Measurements from ENCODE around the gene CD160.
"Not testable (repeated sequence)": the region's sequence is repeated elsewhere in the genome, so short reads cannot be mapped to it uniquely, and the experiment has no call there.

The CD160 gene

DNA sequence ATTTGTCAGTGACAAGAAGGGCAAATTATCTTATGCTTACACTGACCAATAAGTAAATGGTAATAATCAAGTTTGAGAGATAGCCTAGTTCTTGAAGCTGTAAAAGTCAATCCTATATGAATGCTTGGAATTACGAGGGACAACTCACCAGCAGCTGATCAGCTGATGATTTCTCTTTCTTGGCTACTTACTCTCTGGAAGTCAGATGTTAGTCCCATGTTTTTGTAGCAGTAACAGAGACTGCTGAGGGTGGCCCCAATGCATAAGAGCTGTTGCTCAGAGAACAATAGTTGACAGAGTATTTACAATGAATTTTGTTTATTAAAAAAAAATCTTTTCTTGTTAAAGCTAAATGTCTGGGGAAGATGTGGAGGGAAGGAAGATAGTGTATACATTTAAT lies 39.3 kb downstream of the CD160 start:
- H3K36me3 Mint-ChIP-seq (ENCODE audit: low read depth), result peaks cover 90% of the 10 kb centered on the region
- peaks cover 19% of the 10 kb centered on the region for H3K9me3 Mint-ChIP-seq
- intact Hi-C loops (cut with micrococcal nuclease), result no loop called here
- H3K4me3 Mint-ChIP-seq, result no peak overlapping the region
- peaks cover 5% of the 10 kb centered on the region for H3K4me1 Mint-ChIP-seq (ENCODE audit: low read depth)
- H3K27ac Mint-ChIP-seq, result no peak overlapping the region
- no peaks in the 10 kb centered on the region for H3K27me3 Mint-ChIP-seq

DNA sequence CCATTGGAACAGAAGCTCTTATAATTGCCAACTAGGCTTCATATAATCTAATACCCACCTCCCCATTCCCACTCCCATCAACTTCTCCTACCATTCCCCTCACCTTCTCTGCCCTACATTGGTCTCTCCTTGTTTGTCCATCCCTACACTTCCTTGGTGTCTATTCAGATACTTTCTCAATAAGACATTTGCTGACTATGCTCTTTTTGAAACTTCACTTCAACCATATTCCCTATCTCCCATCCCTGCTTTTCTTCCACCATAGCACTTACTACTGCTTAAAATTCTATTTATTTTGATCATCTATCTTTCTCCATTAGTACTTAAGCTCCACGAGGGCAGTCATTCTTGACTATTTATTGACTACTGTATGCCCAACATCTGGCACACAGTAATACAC lies 40.4 kb downstream of the CD160 start:
- Mint-ChIP-seq H3K27ac (no peak overlapping the region), H3K4me3 (no peak overlapping the region), H3K27me3 (no peaks in the 10 kb centered on the region), H3K9me3 (peaks cover 19% of the 10 kb centered on the region), H3K4me1 (ENCODE audit: low read depth) (peaks cover 5% of the 10 kb centered on the region), H3K36me3 (ENCODE audit: low read depth) (peaks cover 95% of the 10 kb centered on the region)
- intact Hi-C loops (cut with micrococcal nuclease), result no loop called here

DNA sequence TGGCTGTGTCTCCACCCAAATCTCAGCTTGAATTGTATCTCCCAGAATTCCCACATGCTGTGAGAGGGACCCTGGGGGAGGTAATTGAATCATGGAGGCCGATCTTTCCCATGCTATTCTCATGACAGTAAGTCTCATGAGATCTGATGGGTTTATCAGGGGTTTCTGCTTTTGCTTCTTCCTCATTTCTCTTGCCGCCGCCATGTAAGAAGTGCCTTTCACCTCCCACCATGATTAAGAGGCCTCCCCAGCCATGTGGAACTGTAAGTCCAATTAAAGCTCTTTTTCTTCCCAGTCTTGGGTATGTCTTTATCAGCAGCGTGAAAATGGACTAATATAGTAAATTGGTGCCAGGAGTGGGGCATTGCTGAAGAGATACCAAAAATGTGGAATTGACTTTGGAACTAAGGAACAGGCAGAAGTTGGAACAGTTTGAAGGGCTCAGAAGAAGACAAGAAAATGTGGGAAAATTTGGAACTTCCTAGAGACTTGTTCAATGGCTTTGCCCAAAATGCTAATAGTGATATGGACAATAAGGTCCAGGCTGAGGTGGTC lies 41.2 kb downstream of the CD160 start:
- H3K4me3 Mint-ChIP-seq; intact Hi-C loops (cut with micrococcal nuclease); H3K27me3 Mint-ChIP-seq; H3K4me1 Mint-ChIP-seq (ENCODE audit: low read depth); H3K27ac Mint-ChIP-seq: not testable (repeated sequence)
- H3K9me3 Mint-ChIP-seq, result peaks cover 19% of the 10 kb centered on the region
- peaks cover 93% of the 10 kb centered on the region for H3K36me3 Mint-ChIP-seq (ENCODE audit: low read depth)

DNA sequence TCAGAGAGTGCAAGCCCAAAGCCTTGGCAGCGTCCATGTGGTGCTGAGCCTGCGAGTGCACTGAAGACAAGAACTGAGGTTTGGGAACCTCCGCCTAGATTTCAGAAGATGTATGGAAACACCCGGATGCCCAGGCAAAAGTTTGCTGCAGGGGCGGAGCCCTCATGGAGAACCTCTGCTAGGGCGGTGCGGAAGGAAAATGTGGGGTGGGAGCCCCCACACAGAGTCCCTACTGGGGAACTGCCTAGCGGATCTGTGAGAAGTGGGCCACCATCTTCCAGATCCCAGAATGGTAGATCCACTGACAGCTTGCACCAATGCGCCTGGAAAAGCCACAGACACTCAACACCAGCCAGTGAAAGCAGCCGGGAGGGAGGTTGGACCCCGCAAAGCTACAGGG lies 42.2 kb downstream of the CD160 start:
- H3K27me3 Mint-ChIP-seq; intact Hi-C loops (cut with micrococcal nuclease); H3K27ac Mint-ChIP-seq; H3K4me3 Mint-ChIP-seq; H3K4me1 Mint-ChIP-seq (ENCODE audit: low read depth): not testable (repeated sequence)
- peaks cover 19% of the 10 kb centered on the region for H3K9me3 Mint-ChIP-seq
- H3K36me3 Mint-ChIP-seq (ENCODE audit: low read depth), result peaks cover 88% of the 10 kb centered on the region

DNA sequence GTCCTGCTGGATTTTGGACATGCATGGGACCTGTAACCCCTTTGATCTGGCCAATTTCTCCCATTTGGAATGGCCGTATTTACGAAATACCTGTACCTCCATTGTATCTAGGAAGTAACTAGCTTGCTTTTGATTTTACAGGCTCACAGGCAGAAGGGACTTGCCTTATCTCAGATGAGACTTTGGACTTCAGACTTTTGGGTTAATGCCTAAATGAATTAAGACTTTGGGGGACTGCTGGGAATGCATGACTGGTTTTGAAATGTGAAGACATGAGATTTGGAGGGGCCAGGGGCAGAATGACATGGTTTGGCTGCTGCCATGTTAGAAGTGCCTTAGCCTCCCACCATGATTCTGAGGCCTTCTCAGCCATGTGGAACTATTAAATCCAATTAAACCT lies 42.7 kb downstream of the CD160 start:
- H3K4me3 Mint-ChIP-seq; H3K27ac Mint-ChIP-seq; intact Hi-C loops (cut with micrococcal nuclease); H3K4me1 Mint-ChIP-seq (ENCODE audit: low read depth); H3K27me3 Mint-ChIP-seq: not testable (repeated sequence)
- peaks cover 19% of the 10 kb centered on the region for H3K9me3 Mint-ChIP-seq
- H3K36me3 Mint-ChIP-seq (ENCODE audit: low read depth), result peaks cover 85% of the 10 kb centered on the region

DNA sequence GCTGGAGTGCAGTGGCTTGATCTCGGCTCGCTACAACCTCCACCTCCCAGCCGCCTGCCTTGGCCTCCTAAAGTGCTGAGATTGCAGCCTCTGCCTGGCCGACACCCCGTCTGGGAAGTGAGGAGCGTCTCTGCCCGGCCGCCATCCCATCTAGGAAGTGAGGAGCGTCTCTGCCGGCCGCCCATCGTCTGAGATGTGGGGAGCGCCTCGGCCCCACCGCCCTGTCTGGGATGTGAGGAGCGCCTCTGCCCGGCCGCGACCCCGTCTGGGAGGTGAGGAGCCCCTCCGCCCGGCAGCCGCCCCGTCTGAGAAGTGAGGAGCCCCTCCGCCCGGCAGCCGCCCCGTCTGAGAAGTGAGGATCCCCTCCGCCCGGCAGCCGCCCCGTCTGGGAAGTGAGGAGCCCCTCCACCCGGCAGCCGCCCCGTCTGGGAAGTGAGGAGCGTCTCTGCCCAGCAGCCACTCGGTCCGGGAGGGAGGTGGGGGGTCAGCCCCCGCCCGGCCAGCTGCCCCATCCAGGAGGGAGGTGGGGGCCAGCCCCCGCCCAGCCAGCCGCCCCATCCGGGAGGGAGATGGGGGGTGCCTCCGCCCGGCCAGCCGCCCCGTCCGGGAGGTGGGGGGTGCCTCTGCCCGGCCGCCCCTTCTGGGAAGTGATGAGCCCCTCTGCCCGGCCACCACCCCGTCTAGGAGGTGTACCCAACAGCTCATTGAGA lies 45.1 kb downstream of the CD160 start:
- H3K4me1 Mint-ChIP-seq (ENCODE audit: low read depth); H3K27ac Mint-ChIP-seq; intact Hi-C loops (cut with micrococcal nuclease); H3K27me3 Mint-ChIP-seq; H3K4me3 Mint-ChIP-seq: not testable (repeated sequence)
- Mint-ChIP-seq H3K9me3 (peaks cover 19% of the 10 kb centered on the region), H3K36me3 (ENCODE audit: low read depth) (peaks cover 81% of the 10 kb centered on the region)

DNA sequence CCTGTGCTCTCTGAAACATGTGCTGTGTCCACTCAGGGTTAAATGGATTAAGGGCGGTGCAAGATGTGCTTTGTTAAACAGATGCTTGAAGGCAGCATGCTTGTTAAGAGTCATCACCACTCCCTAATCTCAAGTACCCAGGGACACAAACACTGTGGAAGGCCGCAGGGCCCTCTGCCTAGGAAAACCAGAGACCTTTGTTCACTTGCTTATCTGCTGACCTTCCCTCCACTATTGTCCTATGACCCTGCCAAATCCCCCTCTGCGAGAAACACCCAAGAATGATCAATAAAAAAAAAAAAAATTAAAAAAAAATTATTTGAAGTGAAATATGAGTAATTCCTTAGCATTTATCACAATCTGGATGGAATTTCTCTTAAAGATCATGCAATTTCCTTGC lies 45.8 kb downstream of the CD160 start:
- Mint-ChIP-seq H3K9me3 (peaks cover 19% of the 10 kb centered on the region), H3K36me3 (ENCODE audit: low read depth) (peaks cover 78% of the 10 kb centered on the region)
- intact Hi-C loops (cut with micrococcal nuclease); H3K27ac Mint-ChIP-seq; H3K27me3 Mint-ChIP-seq; H3K4me1 Mint-ChIP-seq (ENCODE audit: low read depth); H3K4me3 Mint-ChIP-seq: not testable (repeated sequence)

DNA sequence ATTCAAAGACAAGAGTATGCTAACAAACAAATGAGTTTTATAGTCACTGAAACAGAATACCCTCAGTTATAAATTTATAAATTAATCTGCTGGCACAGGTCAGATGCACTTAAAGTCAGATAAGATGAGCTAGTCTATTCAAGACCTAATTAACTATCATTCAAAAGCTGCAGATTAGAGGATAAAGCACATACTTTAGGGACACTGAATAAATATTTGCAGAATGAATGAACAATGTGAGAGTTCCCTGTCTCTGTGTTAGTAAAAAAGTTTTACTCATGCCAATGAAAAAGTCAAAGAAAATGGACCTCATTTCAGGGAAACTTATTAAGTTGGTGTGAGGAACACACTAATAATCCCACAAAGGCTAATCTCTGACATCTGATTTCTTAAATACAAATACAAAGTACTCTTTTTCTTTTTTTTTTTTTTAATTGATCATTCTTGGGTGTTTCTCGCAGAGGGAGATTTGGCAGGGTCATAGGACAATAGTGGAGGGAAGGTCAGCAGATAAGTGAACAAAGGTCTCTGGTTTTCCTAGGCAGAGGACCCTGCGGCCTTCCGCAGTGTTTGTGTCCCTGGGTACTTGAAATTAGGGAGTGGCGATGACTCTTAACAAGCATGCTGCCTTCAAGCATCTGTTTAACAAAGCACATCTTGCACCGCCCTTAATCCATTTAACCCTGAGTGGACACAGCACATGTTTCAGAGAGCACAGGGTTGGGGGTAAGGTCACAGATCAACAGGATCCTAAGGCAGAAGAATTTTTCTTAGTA lies 46.5 kb downstream of the CD160 start:
- H3K4me1 Mint-ChIP-seq (ENCODE audit: low read depth); intact Hi-C loops (cut with micrococcal nuclease); H3K4me3 Mint-ChIP-seq; H3K27me3 Mint-ChIP-seq; H3K27ac Mint-ChIP-seq: not testable (repeated sequence)
- peaks cover 76% of the 10 kb centered on the region for H3K36me3 Mint-ChIP-seq (ENCODE audit: low read depth)
- peaks cover 15% of the 10 kb centered on the region for H3K9me3 Mint-ChIP-seq

DNA sequence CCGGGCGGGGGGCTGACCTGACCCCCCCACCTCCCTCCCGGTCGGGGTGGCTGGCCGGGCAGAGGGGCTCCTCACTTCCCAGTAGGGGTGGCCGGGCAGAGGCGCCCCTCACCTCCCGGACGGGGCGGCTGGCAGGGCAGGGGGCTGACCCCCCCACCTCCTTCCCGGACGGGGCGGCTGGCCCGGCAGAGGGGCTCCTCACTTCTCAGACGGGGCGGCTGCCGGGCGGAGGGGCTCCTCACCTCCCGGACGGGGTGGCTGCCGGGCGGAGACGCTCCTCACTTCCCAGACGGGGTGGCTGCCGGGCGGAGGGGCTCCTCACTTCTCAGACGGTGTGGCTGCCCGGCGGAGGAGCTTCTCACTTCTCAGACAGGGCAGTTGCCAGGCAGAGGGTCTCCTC lies 47.6 kb downstream of the CD160 start:
- H3K27ac Mint-ChIP-seq; H3K4me3 Mint-ChIP-seq; intact Hi-C loops (cut with micrococcal nuclease); H3K4me1 Mint-ChIP-seq (ENCODE audit: low read depth); H3K27me3 Mint-ChIP-seq; H3K9me3 Mint-ChIP-seq: not testable (repeated sequence)
- H3K36me3 Mint-ChIP-seq (ENCODE audit: low read depth), result peaks cover 76% of the 10 kb centered on the region

DNA sequence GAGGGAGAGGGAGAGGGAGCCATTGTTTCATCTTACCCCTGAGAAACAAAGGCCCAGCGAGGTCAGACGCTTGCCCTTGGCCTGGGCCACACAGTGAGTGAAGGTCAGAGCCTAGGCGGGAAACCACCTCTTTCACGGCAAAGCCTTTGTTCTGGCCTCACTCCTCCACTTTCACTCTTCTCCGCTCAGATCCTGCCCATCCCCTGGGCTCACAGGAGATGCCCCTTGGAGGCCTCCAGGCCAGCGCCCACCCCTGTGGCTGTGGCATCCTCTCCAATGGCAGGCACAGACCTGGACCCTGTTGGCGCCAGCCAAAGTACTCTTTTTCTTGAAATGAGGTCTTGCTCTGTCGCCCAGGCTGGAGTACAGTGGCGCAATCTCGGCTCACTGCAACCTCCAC lies 48.7 kb downstream of the CD160 start:
- intact Hi-C loops (cut with micrococcal nuclease); H3K4me1 Mint-ChIP-seq (ENCODE audit: low read depth); H3K27me3 Mint-ChIP-seq; H3K27ac Mint-ChIP-seq; H3K9me3 Mint-ChIP-seq; H3K4me3 Mint-ChIP-seq: not testable (repeated sequence)
- peaks cover 76% of the 10 kb centered on the region for H3K36me3 Mint-ChIP-seq (ENCODE audit: low read depth)

DNA sequence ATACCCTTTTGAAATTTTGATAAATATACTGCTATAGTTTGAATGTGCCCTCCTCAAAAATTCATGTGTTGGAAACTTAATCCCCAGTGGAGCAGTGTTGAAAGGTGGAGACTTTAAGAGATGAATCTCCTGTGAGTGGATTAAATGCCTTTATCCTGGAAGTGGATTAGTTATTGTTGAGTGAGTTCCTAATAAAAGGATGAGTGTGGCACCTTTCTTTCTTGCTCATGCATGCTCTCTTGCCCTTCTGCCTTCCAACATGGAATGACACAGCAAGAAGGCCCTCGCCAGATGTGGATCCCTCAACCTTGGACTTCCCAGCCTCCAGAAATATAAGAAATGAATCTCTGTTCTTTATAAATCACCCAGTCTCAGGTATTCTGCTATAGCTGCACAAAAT lies 51.8 kb downstream of the CD160 start:
- Mint-ChIP-seq H3K36me3 (ENCODE audit: low read depth) (peaks cover 67% of the 10 kb centered on the region), H3K4me3 (no peak overlapping the region), H3K9me3 (no peaks in the 10 kb centered on the region), H3K27ac (no peak overlapping the region), H3K27me3 (no peaks in the 10 kb centered on the region), H3K4me1 (ENCODE audit: low read depth) (no peaks in the 10 kb centered on the region)
- intact Hi-C loops (cut with micrococcal nuclease), result no loop called here

DNA sequence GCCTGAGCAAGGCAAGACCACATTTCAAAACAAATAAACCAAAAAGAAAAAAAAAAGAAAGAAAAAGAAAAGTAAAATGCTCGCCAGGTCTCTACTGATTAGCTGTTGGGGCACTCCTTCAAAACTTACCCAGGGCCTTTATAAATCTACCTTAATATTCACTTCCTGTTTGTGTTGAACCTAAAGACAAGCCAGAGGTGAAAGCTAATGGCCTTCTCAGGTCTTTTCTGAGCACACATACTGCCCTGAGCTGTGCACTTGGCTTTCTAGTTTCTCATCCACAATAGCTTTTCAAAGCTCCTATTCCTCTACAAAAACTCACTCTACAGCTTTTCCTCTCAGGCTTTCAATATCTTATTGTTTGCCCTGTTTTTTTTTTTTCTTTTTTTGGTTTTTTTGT lies 54.1 kb downstream of the CD160 start:
- Mint-ChIP-seq H3K27me3 (no peaks in the 10 kb centered on the region), H3K9me3 (no peaks in the 10 kb centered on the region), H3K27ac (no peak overlapping the region), H3K4me1 (ENCODE audit: low read depth) (no peaks in the 10 kb centered on the region), H3K36me3 (ENCODE audit: low read depth) (peaks cover 50% of the 10 kb centered on the region), H3K4me3 (no peak overlapping the region)
- intact Hi-C loops (cut with micrococcal nuclease), result no loop called here

DNA sequence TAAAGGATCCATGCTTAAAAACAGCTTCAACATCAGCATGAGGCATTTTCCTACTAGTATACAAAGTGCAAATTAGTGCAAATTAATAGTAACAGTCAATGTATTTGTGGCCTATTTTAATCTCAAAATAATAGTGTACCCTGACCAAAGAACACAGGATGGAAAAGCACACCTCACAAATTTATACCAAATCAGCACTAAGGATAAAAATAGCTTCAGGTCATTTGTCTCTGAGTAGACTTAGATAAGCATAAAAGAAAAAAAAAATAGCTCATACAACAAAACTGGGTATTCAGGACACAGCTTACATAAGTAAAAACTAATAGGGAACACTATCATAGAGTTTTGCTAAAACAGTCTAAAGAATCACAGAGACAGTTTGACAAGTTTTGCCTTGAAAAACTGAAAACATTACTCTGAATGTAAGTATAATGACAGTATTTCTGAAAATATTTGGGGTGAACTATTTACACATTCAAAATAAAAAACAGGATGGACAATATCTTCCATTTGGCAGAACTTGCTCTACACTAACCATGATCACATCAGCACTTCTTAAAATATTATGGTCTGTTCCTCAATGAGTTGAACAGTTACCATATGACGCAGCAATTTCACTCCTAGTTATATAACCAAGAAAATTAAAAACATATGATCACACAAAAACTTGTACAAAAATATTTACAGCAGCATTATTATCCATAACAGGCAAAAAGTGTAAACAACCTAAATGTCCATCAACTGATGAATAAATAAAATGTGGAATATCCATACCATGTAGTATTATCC lies 58.3 kb downstream of the CD160 start:
- no peak overlapping the region for H3K4me3 Mint-ChIP-seq
- peaks cover 48% of the 10 kb centered on the region for H3K36me3 Mint-ChIP-seq (ENCODE audit: low read depth)
- H3K4me1 Mint-ChIP-seq (ENCODE audit: low read depth), result no peaks in the 10 kb centered on the region
- no peak overlapping the region for H3K27ac Mint-ChIP-seq
- intact Hi-C loops (cut with micrococcal nuclease), result no loop called here
- H3K27me3 Mint-ChIP-seq, result no peaks in the 10 kb centered on the region
- H3K9me3 Mint-ChIP-seq, result no peaks in the 10 kb centered on the region

DNA sequence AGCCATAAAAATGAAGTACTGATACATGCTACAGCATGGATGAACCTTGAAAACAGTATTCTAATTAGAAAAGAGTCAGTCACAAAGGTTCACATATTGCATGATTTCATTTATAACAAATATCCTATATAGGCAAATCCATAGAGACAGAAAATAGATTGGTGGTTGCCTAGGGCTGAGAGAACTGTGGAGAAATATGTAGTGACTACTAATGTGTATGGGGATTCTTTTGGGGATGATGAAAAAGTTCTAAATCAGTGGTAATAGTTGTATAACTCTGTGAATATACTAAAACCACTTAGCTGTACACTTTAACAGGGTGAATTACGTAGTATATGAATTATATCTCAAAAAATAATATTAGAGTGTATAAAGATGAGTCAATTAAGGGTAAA lies 58.8 kb downstream of the CD160 start:
- Mint-ChIP-seq H3K27me3 (no peaks in the 10 kb centered on the region), H3K4me3 (no peak overlapping the region), H3K9me3 (no peaks in the 10 kb centered on the region), H3K4me1 (ENCODE audit: low read depth) (no peaks in the 10 kb centered on the region), H3K36me3 (ENCODE audit: low read depth) (peaks cover 43% of the 10 kb centered on the region), H3K27ac (no peak overlapping the region)
- intact Hi-C loops (cut with micrococcal nuclease), result no loop called here
